SJCRH30 (cell line): ENCODE results near the gene CD300LF. TPM values are rescaled to one million over a fixed set of nuclear protein-coding genes. Genes with fewer than 3 reads are reported as not detected.

Experiments used
- DNase-seq, 2 experiments: peaks; one replicate each; pipeline ENCODE4 v3.0.0-alpha.2; 2015 to 2020
- H3K27ac ChIP-seq: fragments of 250-450 bp; sonication (Bioruptor Pico); 2 replicates; pipeline ENCODE4 v1.5.1; 2020; ENCODE audit warnings: mild to moderate bottlenecking, moderate library complexity
- H3K27me3 ChIP-seq: fragments of 250-450 bp; sonication (Bioruptor Pico); 2 replicates; pipeline ENCODE4 v1.5.1; 2020; ENCODE audit warnings: mild to moderate bottlenecking, moderate library complexity
- H3K36me3 ChIP-seq: fragments of 250-450 bp; sonication (Bioruptor Pico); 2 replicates; pipeline ENCODE4 v1.5.1; 2020; ENCODE audit warnings: mild to moderate bottlenecking, moderate library complexity
- H3K4me1 ChIP-seq: fragments of 250-450 bp; sonication (Bioruptor Pico); 2 replicates; pipeline ENCODE4 v1.5.1; 2020; ENCODE audit warnings: mild to moderate bottlenecking, moderate library complexity
- H3K4me3 ChIP-seq: fragments of 250-450 bp; sonication (Bioruptor Pico); 2 replicates; pipeline ENCODE4 v1.5.1; 2020; ENCODE audit warnings: mild to moderate bottlenecking, moderate library complexity
- H3K9me3 ChIP-seq: fragments of 250-450 bp; sonication (Bioruptor Pico); replicated peaks from 2 replicates; pipeline ENCODE4 v1.5.1; 2020; ENCODE audit warnings: mild to moderate bottlenecking, moderate library complexity
- total RNA-seq: library from RNA; depleted of rRNA; stranded (reverse); fragments of >200 nt; shearing (Covaris generic); gene quantifications from 2 replicates; pipeline ENCODE4 v1.2.3, GENCODE V29; 2014

CD300LF gene
- total RNA-seq, 1 experiment from 2014 or later: not detected

DNA sequence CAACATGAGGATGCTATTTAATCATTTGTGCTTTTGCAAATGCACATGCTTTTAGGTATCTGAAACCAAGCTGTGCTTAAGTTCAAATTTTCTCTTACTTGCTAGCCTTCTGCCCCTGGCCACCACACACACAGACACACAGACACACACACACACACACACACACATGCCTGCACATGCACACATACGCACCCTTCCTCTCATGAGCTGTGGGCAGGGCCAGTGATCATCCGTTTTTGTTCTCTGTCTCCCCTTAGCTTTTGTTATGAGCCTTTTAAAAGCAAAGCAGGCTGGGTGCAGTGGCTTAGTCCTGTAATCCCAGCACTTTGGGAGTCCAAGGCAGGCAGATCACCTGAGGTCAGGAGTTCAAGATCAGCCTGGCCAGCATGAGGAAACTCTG is 34.2 kb downstream of the CD300LF start:
- Histone ChIP-seq H3K27ac (no peak overlapping the region), H3K4me1 (no peaks in the 10 kb centered on the region), H3K4me3 (no peak overlapping the region), H3K9me3 (no peaks in the 10 kb centered on the region), H3K36me3 (no peaks in the 10 kb centered on the region), H3K27me3 (peaks cover 21% of the 10 kb centered on the region; the same call in 1 of the 2 replicates)
- no peak for DNase-seq

- H3K36me3 ChIP-seq: no peaks in the 10 kb centered on the region
- peak; percentile 16 to 19 for DNase-seq
- no peaks in the 10 kb centered on the region for H3K4me1 ChIP-seq
- no peak overlapping the region for H3K27ac ChIP-seq
- no peaks in the 10 kb centered on the region for H3K9me3 ChIP-seq
- H3K27me3 ChIP-seq: peaks cover 21% of the 10 kb centered on the region; the same call in 1 of the 2 replicates
- no peak overlapping the region for H3K4me3 ChIP-seq
These were observed 34.9 kb downstream of the CD300LF start for GRCh38 chr17:74677558-74678466.

DNA sequence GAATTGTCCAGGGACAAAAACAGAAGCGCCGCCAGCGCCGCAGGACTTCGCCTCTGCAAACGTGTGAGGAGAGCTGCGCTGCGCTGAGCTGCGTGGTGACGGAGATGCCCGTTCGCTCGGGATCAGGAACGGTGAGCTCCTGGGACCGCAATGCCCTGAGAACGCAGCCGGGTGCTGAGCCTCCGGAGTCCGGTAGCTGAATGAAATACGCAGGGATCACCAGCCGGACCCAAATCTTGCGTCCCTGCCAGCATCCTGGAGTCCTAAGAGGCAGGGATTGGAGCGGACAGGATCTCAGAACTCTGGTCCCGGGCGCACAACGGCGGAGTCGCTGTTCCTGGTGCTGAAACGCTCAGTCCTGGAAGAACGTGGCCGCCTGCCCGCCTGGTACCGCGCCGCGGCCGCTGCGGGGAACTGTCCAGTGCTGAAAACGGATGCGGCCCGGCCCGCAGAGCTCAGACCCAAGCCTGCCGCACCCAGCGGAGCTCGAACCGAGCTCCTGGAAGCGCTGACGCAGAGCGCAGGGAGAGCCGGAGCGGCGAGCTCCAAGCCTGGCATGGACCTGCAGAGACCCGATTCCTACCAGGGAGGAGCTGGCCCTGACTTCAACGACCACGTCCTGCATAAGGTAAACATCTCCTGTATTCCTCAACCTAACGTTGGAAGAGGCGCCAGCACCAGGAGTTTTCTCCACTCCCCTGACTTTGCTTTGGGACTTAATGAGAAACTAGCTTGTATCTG is 41.5 kb downstream of the CD300LF start:
- DNase-seq: peak; percentile 28 to 38
- Histone ChIP-seq H3K27me3 (peaks cover 2% of the 10 kb centered on the region; the same call in 1 of the 2 replicates), H3K9me3 (no peaks in the 10 kb centered on the region)

GRCh38 chr17:74670329-74670728 is 42.4 kb downstream of the CD300LF start:
- H3K27ac ChIP-seq: no peak overlapping the region
- H3K27me3 ChIP-seq: peaks cover 2% of the 10 kb centered on the region; the same call in 1 of the 2 replicates
- no peak overlapping the region for H3K4me3 ChIP-seq
- DNase-seq: no peak
- no peaks in the 10 kb centered on the region for H3K9me3 ChIP-seq
- H3K4me1 ChIP-seq: no peaks in the 10 kb centered on the region
- H3K36me3 ChIP-seq: no peaks in the 10 kb centered on the region

More for the DNA sequence above, 41.5 kb downstream of the CD300LF start:
- no peaks in the 10 kb centered on the region for H3K36me3 ChIP-seq
- no peak overlapping the region for H3K4me3 ChIP-seq
- no peaks in the 10 kb centered on the region for H3K4me1 ChIP-seq
- H3K27ac ChIP-seq: no peak overlapping the region

DNA sequence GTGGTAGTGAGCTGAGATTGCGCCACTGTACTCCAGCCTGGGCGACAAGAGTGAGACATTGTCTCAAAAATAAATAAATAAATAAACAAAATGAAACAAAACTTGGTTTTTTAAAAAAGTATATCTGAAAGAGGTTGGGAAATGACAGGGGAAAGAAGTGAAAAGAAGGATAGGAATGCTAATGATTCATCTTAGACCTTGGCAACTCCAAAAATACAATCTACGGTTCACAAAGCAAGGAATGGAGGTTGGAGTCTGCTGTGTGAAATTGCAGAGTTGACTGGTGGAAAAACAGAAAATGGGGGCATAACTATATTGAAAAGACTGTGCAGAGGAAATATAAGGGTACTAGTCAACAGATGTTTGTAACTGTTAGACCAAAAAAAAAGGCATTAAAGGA is 49.2 kb downstream of the CD300LF start:
- Histone ChIP-seq H3K27ac (no peak overlapping the region), H3K27me3 (peaks cover 34% of the 10 kb centered on the region), H3K4me3 (no peak overlapping the region), H3K36me3 (no peaks in the 10 kb centered on the region), H3K4me1 (no peaks in the 10 kb centered on the region), H3K9me3 (no peaks in the 10 kb centered on the region; the same call in none of the 2 replicates)
- no peak for DNase-seq

GRCh38 chr17:74659889-74660288 is 52.8 kb downstream of the CD300LF start:
- H3K4me1 ChIP-seq: no peaks in the 10 kb centered on the region
- H3K36me3 ChIP-seq: no peaks in the 10 kb centered on the region
- H3K4me3 ChIP-seq: no peak overlapping the region
- no peak for DNase-seq
- no peak overlapping the region for H3K27ac ChIP-seq
- H3K9me3 ChIP-seq: no peaks in the 10 kb centered on the region; the same call in none of the 2 replicates
- H3K27me3 ChIP-seq: peaks cover 38% of the 10 kb centered on the region

DNA sequence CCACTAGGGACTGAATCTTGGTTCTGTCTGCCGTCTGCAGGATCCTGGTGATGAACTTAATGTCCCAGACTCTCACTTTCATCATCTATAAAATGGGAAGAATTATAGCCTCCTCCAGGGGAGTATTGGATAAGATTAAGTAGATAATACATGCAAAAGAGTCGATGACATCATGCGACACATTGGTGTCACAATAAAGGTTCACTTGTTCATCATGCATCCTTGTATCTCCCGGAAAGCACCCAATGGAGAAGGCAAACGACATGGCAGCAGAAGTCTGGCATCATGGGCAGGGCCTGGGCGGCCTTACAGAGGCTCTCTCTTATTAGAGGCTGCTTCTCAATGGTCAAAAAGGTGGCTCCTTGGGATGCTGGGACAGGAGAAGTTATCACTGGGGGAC is 54.1 kb downstream of the CD300LF start:
- H3K4me1 ChIP-seq: no peaks in the 10 kb centered on the region
- no peak overlapping the region for H3K4me3 ChIP-seq
- H3K27ac ChIP-seq: no peak overlapping the region
- H3K36me3 ChIP-seq: no peaks in the 10 kb centered on the region
- no peaks in the 10 kb centered on the region; the same call in none of the 2 replicates for H3K9me3 ChIP-seq
- DNase-seq: no peak
- peaks cover 31% of the 10 kb centered on the region for H3K27me3 ChIP-seq

DNA sequence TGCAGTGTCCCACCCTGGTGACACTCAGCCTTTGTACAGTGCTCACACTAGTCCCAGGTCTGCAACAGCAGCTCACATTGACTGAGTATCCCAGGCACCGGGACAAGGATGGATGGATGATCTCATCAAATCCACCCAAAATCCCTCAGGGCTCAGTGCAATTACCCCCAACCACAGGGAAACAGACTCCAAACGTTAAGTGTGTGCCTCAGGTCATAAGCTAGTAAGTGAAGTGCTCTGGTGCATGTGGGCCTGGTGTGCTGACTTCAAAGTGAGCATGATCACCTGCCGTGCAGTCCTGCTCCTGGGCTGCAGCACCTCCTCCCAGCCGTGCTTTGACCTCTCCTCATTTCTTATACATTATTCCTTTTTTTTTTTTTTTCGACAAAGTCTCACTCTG is 58.0 kb downstream of the CD300LF start:
- no peak for DNase-seq
- Histone ChIP-seq H3K36me3 (no peaks in the 10 kb centered on the region), H3K4me3 (no peak overlapping the region), H3K9me3 (no peaks in the 10 kb centered on the region), H3K4me1 (no peaks in the 10 kb centered on the region), H3K27me3 (peaks cover 37% of the 10 kb centered on the region), H3K27ac (no peak overlapping the region)

GRCh38 chr17:74652020-74652419 is 60.7 kb downstream of the CD300LF start:
- no peak for DNase-seq
- Histone ChIP-seq H3K36me3 (no peaks in the 10 kb centered on the region), H3K4me3 (no peak overlapping the region), H3K4me1 (no peaks in the 10 kb centered on the region), H3K9me3 (no peaks in the 10 kb centered on the region), H3K27me3 (peaks cover 32% of the 10 kb centered on the region), H3K27ac (no peak overlapping the region)

DNA sequence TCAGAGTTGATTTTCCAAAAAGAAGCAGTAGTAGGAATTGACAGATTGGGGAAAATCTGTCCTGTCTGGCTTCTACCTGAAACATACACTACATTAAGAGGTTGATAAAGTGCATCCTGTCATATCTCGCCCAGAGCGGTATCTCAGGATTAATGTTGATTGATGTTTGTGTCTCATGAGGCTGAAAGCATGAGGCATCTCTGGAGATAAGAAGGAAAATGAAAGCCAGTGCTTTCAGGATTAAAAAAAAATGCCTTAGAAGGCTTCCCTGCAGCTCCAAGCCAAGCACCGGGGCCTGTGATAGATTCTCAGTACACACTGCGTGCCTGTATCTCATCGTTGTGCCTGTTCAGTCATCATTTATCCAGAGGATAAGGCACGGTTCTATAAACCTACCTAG is 62.8 kb downstream of the CD300LF start:
- no peak overlapping the region for H3K27ac ChIP-seq
- H3K36me3 ChIP-seq: no peaks in the 10 kb centered on the region
- H3K27me3 ChIP-seq: peaks cover 32% of the 10 kb centered on the region
- H3K4me3 ChIP-seq: no peak overlapping the region
- no peaks in the 10 kb centered on the region for H3K4me1 ChIP-seq
- DNase-seq: no peak
- H3K9me3 ChIP-seq: no peaks in the 10 kb centered on the region

GRCh38 chr17:74647871-74648672 is 64.7 kb downstream of the CD300LF start:
- Histone ChIP-seq H3K4me3 (no peak overlapping the region), H3K27ac (no peak overlapping the region), H3K4me1 (no peaks in the 10 kb centered on the region), H3K36me3 (no peaks in the 10 kb centered on the region), H3K9me3 (no peaks in the 10 kb centered on the region), H3K27me3 (peaks cover 31% of the 10 kb centered on the region)
- no peak for DNase-seq

DNA sequence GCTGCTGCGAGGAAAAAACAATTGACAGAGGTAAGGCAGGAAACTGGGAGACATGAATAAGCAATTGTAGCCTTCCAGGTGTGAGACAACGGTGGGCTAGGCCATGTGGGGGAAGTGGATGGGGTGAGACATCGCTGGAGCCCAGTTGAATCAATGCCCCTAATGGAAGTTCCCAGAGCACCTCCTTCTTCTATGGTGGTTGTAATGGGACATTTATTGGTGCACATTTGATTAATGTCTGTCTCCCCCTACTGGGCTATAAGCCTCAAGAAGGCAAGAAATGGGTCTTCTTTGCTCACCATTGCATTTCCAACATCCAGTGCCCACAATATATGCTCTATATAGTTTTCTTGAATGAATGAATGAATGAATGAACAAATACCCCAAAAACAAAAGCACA is 66.5 kb downstream of the CD300LF start:
- no peaks in the 10 kb centered on the region for H3K4me1 ChIP-seq
- peak in 1 of 2 experiments; percentile 38 for DNase-seq
- H3K27me3 ChIP-seq: peaks cover 20% of the 10 kb centered on the region
- H3K27ac ChIP-seq: no peak overlapping the region
- H3K4me3 ChIP-seq: no peak overlapping the region
- no peaks in the 10 kb centered on the region for H3K36me3 ChIP-seq
- no peaks in the 10 kb centered on the region for H3K9me3 ChIP-seq

DNA sequence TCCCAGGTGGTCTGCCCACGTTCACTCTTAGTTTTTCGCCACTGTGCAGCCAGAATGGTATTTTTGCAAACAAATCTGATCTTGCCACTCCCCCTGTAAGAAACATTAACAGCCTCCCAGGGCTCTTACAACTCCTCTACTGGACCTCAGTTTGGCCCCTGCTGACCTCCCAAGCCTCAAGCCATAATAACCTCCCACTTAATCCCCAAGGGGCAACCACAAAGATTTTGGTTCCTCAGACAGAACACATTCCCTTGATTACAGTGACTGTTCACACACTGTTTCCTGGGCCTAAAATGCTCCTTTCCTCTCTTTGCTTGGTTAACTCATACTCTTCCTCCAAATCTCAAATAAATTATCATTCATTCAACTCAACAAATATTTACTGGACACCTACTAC is 67.7 kb downstream of the CD300LF start:
- no peak for DNase-seq
- no peak overlapping the region for H3K4me3 ChIP-seq
- H3K27me3 ChIP-seq: peaks cover 19% of the 10 kb centered on the region
- H3K9me3 ChIP-seq: no peaks in the 10 kb centered on the region
- no peaks in the 10 kb centered on the region for H3K4me1 ChIP-seq
- H3K27ac ChIP-seq: no peak overlapping the region
- H3K36me3 ChIP-seq: no peaks in the 10 kb centered on the region

- no peak overlapping the region for H3K27ac ChIP-seq
- H3K9me3 ChIP-seq: no peaks in the 10 kb centered on the region
- no peak for DNase-seq
- no peaks in the 10 kb centered on the region for H3K36me3 ChIP-seq
- peaks cover 16% of the 10 kb centered on the region for H3K27me3 ChIP-seq
- H3K4me1 ChIP-seq: no peaks in the 10 kb centered on the region
- no peak overlapping the region for H3K4me3 ChIP-seq
These were observed 68.3 kb downstream of the CD300LF start for GRCh38 chr17:74644419-74644818.
